Duodenal mucosa (tissue), 2 donors: ENCODE results near the gene TYMP.
A peak's percentile ranks its signal among the peaks of the same experiment; 100 is the strongest.

Experiments
- H3K27ac ChIP-seq: one replicate; pipeline ENCODE4 v1.7.0; 2013; ENCODE audit warnings: low read depth, low read length
- H3K27me3 ChIP-seq, 2 donors: one replicate each; pipeline ENCODE4 v1.7.0; 2013; ENCODE audit warnings: low read length in 2 of 2, control low read depth in 1 of 2; ENCODE audit not compliant: insufficient read depth in 2 of 2, control insufficient read depth in 1 of 2
- H3K36me3 ChIP-seq, 2 donors: one replicate each; pipeline ENCODE4 v1.7.0; 2013; ENCODE audit warnings: low read length in 2 of 2, control low read depth in 1 of 2; ENCODE audit not compliant: insufficient read depth in 2 of 2, control insufficient read depth in 1 of 2
- H3K4me1 ChIP-seq, 2 donors: one replicate each; pipeline ENCODE4 v1.7.0; 2013; ENCODE audit warnings: low read length in 2 of 2, control low read depth in 1 of 2; ENCODE audit not compliant: insufficient read depth in 2 of 2, control insufficient read depth in 1 of 2
- H3K4me3 ChIP-seq, 2 donors: one replicate each; pipeline ENCODE4 v1.7.0; 2013; ENCODE audit warnings: low read length in 2 of 2, low read depth in 1 of 2
- H3K9ac ChIP-seq, 2 donors: one replicate each; pipeline ENCODE4 v1.7.0; 2013; ENCODE audit warnings: low read length in 2 of 2, low read depth in 1 of 2
- H3K9me3 ChIP-seq, 2 donors: one replicate each; pipeline ENCODE4 v1.7.0; 2013; ENCODE audit warnings: low read length in 2 of 2, control low read depth in 1 of 2; ENCODE audit not compliant: control insufficient read depth in 1 of 2

The TYMP gene

DNA sequence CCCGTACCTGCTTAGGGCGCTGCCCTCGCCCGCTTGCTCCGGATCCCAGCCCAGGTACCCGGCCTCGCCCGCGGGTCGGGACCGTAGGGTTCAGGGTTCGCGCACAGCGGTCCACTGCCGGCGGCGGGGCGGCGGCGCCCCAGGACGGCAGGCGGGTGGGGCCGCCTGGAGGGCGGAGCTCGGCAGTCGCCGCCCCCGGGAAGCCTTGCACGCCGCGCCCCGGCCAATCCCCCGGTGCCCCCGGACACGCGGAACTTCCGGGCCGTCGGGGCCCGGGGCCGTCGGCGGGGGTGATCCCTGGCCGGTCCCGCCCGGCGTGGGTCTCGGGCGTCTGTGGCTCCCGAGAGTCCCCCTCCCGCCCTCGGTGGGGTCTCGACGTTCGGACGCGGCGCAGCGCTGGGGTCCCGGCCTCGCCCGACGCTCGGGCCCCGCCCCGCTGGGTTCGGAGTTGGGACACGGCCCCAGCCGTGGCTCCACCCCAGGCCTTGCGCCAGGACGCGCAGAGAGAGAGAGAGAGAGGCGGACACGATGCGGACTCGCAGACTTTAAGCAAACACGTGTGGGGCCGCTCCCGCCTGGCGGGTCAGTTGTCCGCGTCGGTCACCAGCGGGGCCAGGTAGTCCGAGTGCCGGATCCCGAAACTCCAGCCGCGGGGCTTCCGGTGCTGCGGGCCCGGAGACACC lies at the start of gene TYMP:
Gene TYMP, minus strand, starts transcription at position 116 of the 683 bp plus-strand sequence. CDS start 303 bp downstream, outside the sequence.
- Histone ChIP-seq H3K9me3 (no peaks in the 10 kb centered on the region), H3K27me3 (no peaks in the 10 kb centered on the region), H3K36me3 (no peaks in the 10 kb centered on the region), H3K27ac (peak within 1 kb of the TSS; percentile 99), H3K4me3 (peak within 1 kb of the TSS; percentile 66 to 85), H3K4me1 (peaks cover 35 to 37% of the 10 kb centered on the region in 2 donors), H3K9ac (peak within 1 kb of the TSS; percentile 98)

- Histone ChIP-seq H3K27me3 (no peaks in the 10 kb centered on the region), H3K9ac (no peak overlapping the region), H3K4me1 (peaks cover 23 to 30% of the 10 kb centered on the region in 2 donors), H3K9me3 (no peaks in the 10 kb centered on the region), H3K36me3 (peaks cover 0 to 22% of the 10 kb centered on the region in 2 donors), H3K4me3 (no peak overlapping the region), H3K27ac (no peak overlapping the region)
Measured at GRCh38 chr22:50578776-50579310, 49.0 kb upstream of the TYMP start.

DNA sequence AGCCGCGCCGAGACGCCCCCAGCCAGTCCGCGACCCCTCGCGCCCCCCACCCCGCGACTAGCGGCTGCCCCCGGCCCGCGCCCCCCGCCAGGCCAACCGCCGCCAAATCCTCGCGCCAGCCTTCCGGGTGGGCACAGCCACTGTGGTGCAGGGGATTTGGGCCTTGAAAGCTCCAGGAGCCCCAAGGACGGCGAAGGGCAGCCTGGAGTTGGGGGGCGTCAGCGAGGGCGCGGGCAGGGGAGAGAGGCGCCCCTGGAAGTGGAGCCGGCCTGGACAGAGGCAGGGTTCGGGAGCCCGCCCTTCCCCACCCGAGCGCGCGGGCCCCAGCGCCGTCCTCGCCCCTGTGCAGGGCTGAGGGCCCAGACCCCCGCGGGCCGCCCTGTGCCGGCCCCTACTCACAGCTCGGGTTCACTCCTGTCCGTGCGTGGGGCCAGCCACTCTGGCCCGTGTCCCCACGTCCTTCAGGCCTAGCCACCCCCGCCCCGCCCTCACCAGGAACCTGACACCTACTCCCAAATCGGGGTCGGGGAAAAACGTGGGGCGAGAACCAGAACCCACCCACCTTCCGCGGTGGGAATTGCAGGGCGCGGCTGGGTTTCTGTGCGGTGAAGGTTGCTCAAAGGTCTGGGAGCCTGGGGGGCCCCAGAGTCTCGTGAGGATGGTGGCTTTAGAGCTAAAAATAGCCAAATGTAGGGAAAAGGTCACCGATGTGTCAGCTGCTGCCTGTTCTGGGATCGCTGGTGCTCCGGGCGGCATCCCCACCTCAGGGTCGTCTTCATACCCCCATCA lies 48.4 kb upstream of the TYMP start, which contains the start of gene CPT1B:
Gene CPT1B, minus strand, starts transcription at position 441 of the 789 bp plus-strand sequence. CDS start 512 bp downstream, outside the sequence.
- no peak within 1 kb of the TSS for H3K4me3 ChIP-seq
- no peaks in the 10 kb centered on the region for H3K9me3 ChIP-seq
- H3K36me3 ChIP-seq, result peaks cover 0 to 28% of the 10 kb centered on the region in 2 donors
- H3K4me1 ChIP-seq, result peaks cover 17 to 24% of the 10 kb centered on the region in 2 donors
- H3K27me3 ChIP-seq, result no peaks in the 10 kb centered on the region
- H3K9ac ChIP-seq, result no peak within 1 kb of the TSS
- H3K27ac ChIP-seq, result no peak within 1 kb of the TSS

DNA sequence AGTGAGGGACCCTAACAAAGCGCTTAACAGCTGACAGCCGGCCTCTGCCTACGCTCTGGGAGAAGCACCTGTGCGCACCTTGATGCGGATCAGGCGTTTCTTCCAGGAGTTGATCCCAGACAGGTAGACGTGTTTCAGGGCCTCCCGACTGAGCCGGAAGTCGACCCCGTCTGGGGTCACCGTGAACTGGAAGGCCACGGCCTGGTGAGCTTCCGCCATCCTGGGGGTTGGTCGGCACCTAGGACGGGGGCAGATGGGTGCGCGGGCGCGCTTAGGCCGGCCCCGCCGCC lies 47.8 kb upstream of the TYMP start:
- Histone ChIP-seq H3K36me3 (peaks cover 0 to 29% of the 10 kb centered on the region in 2 donors), H3K27ac (no peak overlapping the region), H3K9me3 (no peaks in the 10 kb centered on the region), H3K9ac (no peak overlapping the region), H3K4me3 (no peak overlapping the region), H3K27me3 (no peaks in the 10 kb centered on the region), H3K4me1 (peaks cover 17 to 24% of the 10 kb centered on the region in 2 donors)

GRCh38 chr22:50576806-50577696 lies 47.2 kb upstream of the TYMP start:
- Histone ChIP-seq H3K36me3 (peaks cover 0 to 30% of the 10 kb centered on the region in 2 donors), H3K27me3 (no peaks in the 10 kb centered on the region), H3K4me3 (no peak overlapping the region)

GRCh38 chr22:50576070-50576469 lies 46.3 kb upstream of the TYMP start:
- no peaks in the 10 kb centered on the region for H3K9me3 ChIP-seq
- H3K27me3 ChIP-seq, result no peaks in the 10 kb centered on the region
- H3K4me3 ChIP-seq, result no peak overlapping the region
- no peak overlapping the region for H3K27ac ChIP-seq
- no peak overlapping the region for H3K9ac ChIP-seq
- H3K4me1 ChIP-seq, result peaks cover 9 to 17% of the 10 kb centered on the region in 2 donors
- H3K36me3 ChIP-seq, result peaks cover 2 to 33% of the 10 kb centered on the region in 2 donors

More at GRCh38 chr22:50576806-50577696, 47.2 kb upstream of the TYMP start:
- no peak overlapping the region for H3K27ac ChIP-seq
- no peaks in the 10 kb centered on the region for H3K9me3 ChIP-seq
- H3K4me1 ChIP-seq, result peaks cover 17 to 23% of the 10 kb centered on the region in 2 donors
- no peak overlapping the region for H3K9ac ChIP-seq

DNA sequence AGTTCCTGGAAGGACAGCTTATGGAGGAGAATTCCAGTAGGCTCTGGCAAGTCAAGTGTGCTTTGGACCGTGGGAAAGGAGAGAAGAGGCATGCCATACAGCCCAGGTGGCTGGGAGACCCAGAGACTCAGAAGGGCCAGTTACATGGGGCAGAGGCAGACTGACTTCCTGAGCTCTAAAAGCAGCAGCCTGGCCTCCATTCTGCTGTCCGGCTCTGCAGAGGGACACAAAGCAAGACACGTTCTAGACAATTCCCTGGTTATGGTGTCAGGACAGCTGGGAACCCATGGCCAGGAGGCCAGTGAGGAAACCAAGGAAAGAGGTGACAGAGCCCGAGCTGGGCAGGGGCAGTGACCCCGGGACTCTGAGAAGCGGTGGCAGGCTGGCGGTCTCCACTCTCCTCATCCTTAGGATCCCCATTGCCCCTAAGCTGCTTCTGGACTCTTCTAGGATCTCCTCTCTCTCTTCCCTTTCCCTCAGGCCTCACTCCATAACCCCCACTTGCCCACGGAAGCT lies 45.7 kb upstream of the TYMP start:
- H3K27me3 ChIP-seq, result no peaks in the 10 kb centered on the region
- peaks cover 5 to 37% of the 10 kb centered on the region in 2 donors for H3K36me3 ChIP-seq
- no peak overlapping the region for H3K9ac ChIP-seq
- no peaks in the 10 kb centered on the region for H3K9me3 ChIP-seq
- no peak overlapping the region for H3K4me3 ChIP-seq
- H3K4me1 ChIP-seq, result peaks cover 8 to 16% of the 10 kb centered on the region in 2 donors
- H3K27ac ChIP-seq, result no peak overlapping the region

DNA sequence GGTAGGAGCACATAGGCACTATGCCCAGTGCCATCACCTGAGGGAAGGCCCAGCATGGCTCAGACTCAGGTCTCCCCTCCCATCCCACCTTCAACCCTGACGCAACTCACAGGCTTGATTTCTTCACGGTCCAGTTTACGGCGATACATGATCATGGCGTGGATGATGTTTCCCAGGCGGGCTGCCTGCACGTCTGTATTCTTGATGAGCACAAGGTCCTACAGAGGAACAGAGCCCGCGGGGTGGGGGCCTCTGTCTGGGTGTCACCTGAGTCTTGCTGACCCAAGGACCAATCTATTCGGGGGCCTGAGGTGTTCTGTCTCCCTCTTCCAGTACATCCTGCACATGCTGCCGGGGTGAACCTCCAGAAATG lies 44.6 kb upstream of the TYMP start:
- Histone ChIP-seq H3K36me3 (peaks cover 5 to 37% of the 10 kb centered on the region in 2 donors), H3K27me3 (no peaks in the 10 kb centered on the region), H3K4me3 (no peak overlapping the region), H3K9me3 (no peaks in the 10 kb centered on the region), H3K27ac (no peak overlapping the region), H3K9ac (no peak overlapping the region), H3K4me1 (peaks cover 10 to 15% of the 10 kb centered on the region in 2 donors)

- peaks cover 12 to 15% of the 10 kb centered on the region in 2 donors for H3K4me1 ChIP-seq
- H3K27me3 ChIP-seq, result no peaks in the 10 kb centered on the region
- H3K9ac ChIP-seq, result no peak overlapping the region
- peaks cover 5 to 35% of the 10 kb centered on the region in 2 donors for H3K36me3 ChIP-seq
- H3K27ac ChIP-seq, result no peak overlapping the region
- H3K9me3 ChIP-seq, result no peaks in the 10 kb centered on the region
- no peak overlapping the region for H3K4me3 ChIP-seq
Measured at GRCh38 chr22:50573491-50574382, 43.9 kb upstream of the TYMP start.
